Choroid plexus epithelial cell (primary cell): ENCODE measurements around the gene CDK2AP2.

Experiments used
- DNase-seq: peaks from one replicate; pipeline ENCODE4 v3.0.0-alpha.2; 2010; ENCODE audit warnings: low read depth
- H3K4me3 ChIP-seq: 2 replicates; pipeline ENCODE4 v1.5.1; 2011; ENCODE audit warnings: low read depth, mild to moderate bottlenecking, control low read depth, low read length, moderate library complexity
- CTCF ChIP-seq: conservative IDR thresholded peaks from 2 replicates; pipeline ENCODE4 v1.5.1; 2011; ENCODE audit warnings: low read depth, mild to moderate bottlenecking, control low read depth, inconsistent platforms, low read length, moderate library complexity

CDK2AP2 gene

GRCh38 chr11:67535561-67535960, 27.6 kb upstream of the CDK2AP2 start:
- TF ChIP-seq CTCF: no peak
- DNase-seq: no peak
- H3K4me3 ChIP-seq: no peak overlapping the region

- no peak for TF ChIP-seq CTCF
- DNase-seq: no peak
Measured at GRCh38 chr11:67534070-67534679, 26.2 kb upstream of the CDK2AP2 start.

GRCh38 chr11:67532889-67533288, 24.9 kb upstream of the CDK2AP2 start:
- H3K4me3 ChIP-seq: no peak overlapping the region
- no peak for DNase-seq
- TF ChIP-seq CTCF: no peak

More at GRCh38 chr11:67534070-67534679, 26.2 kb upstream of the CDK2AP2 start:
- H3K4me3 ChIP-seq: no peak overlapping the region

GRCh38 chr11:67530282-67530592, 22.3 kb upstream of the CDK2AP2 start:
- DNase-seq: no peak
- TF ChIP-seq CTCF: no peak
- no peak overlapping the region for H3K4me3 ChIP-seq

GRCh38 chr11:67528376-67528775, 20.4 kb upstream of the CDK2AP2 start:
- H3K4me3 ChIP-seq: no peak overlapping the region
- no peak for TF ChIP-seq CTCF
- DNase-seq: no peak

- no peak for DNase-seq
- H3K4me3 ChIP-seq: no peak overlapping the region
- TF ChIP-seq CTCF: no peak
Measured at GRCh38 chr11:67525275-67525976, 17.5 kb upstream of the CDK2AP2 start.

GRCh38 chr11:67524480-67524808, 16.5 kb upstream of the CDK2AP2 start:
- DNase-seq: no peak
- H3K4me3 ChIP-seq: no peak overlapping the region
- no peak for TF ChIP-seq CTCF
